Adrenal gland (tissue), 5 donors: Measurements from ENCODE around the gene ESRP2.

Experiments
- POLR2A ChIP-seq, 2 donors: fragments of 450-650 bp; IDR thresholded peaks; one replicate each; pipeline ENCODE4 v1.6.1; 2017; ENCODE audit warnings: antibody characterized with exemption in 2 of 2, mild to moderate bottlenecking in 2 of 2, moderate library complexity in 1 of 2
- TF ChIP-seq, protein P1 (sequence below), 6 experiments: fragments of 450-650 bp in 4 of 6; fragments of 200-600 bp in 2 of 6; sonication (generic) in 1 of 6; IDR thresholded peaks; 1 replicate in 5 of 6; 2 replicates in 1 of 6; pipeline versions ENCODE4 v1.5.1 to v1.8.0; 2016 to 2021; ENCODE audit warnings: antibody characterized with exemption in 6 of 6, mild to moderate bottlenecking in 2 of 6, moderate library complexity in 1 of 6
- donor health status: DM: no; HTN: no; CAD: no.

GRCh38 chr16:68269793-68270192 is 33.9 kb upstream of the ESRP2 start:
- TF ChIP-seq, protein P1, sequence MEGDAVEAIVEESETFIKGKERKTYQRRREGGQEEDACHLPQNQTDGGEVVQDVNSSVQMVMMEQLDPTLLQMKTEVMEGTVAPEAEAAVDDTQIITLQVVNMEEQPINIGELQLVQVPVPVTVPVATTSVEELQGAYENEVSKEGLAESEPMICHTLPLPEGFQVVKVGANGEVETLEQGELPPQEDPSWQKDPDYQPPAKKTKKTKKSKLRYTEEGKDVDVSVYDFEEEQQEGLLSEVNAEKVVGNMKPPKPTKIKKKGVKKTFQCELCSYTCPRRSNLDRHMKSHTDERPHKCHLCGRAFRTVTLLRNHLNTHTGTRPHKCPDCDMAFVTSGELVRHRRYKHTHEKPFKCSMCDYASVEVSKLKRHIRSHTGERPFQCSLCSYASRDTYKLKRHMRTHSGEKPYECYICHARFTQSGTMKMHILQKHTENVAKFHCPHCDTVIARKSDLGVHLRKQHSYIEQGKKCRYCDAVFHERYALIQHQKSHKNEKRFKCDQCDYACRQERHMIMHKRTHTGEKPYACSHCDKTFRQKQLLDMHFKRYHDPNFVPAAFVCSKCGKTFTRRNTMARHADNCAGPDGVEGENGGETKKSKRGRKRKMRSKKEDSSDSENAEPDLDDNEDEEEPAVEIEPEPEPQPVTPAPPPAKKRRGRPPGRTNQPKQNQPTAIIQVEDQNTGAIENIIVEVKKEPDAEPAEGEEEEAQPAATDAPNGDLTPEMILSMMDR (IDR thresholded peaks at IDR 0.05) = no peak
- no peak for TF ChIP-seq POLR2A (IDR thresholded peaks at IDR 0.05)
